Mesendoderm (in vitro differentiated cells): ENCODE data around the gene NT5E.

Experiments used
- DNase-seq: peaks from one replicate; pipeline ENCODE4 v3.0.0; 2013
- H2AK5ac ChIP-seq: 2 replicates; pipeline ENCODE4 v1.6.1; 2013; ENCODE audit warnings: low read length, inconsistent platforms
- H2BK120ac ChIP-seq: 2 replicates; pipeline ENCODE4 v1.6.1; 2013; ENCODE audit warnings: low read depth, mild to moderate bottlenecking, low read length, moderate library complexity, mixed read lengths
- H2BK15ac ChIP-seq: replicated peaks from 2 replicates; pipeline ENCODE4 v1.6.1; 2013; ENCODE audit warnings: low read depth, mild to moderate bottlenecking, moderate library complexity
- H2BK5ac ChIP-seq: 2 replicates; pipeline ENCODE4 v1.6.1; 2013; ENCODE audit warnings: low read length, inconsistent platforms
- H3K18ac ChIP-seq: 2 replicates; pipeline ENCODE4 v1.6.1; 2013; ENCODE audit warnings: mild to moderate bottlenecking, low read length, mixed read lengths
- H3K23ac ChIP-seq: one replicate; pipeline ENCODE4 v1.6.1; 2013; ENCODE audit warnings: low read length
- H3K27ac ChIP-seq: 2 replicates; pipeline ENCODE4 v1.5.1; 2013; ENCODE audit warnings: low read depth, mild to moderate bottlenecking, inconsistent platforms, low read length, moderate library complexity
- H3K27me3 ChIP-seq: 2 replicates; pipeline ENCODE4 v1.6.1; 2013; ENCODE audit warnings: low read length, control low read depth, mild to moderate bottlenecking, inconsistent platforms; ENCODE audit not compliant: insufficient read depth, poor library complexity
- H3K36me3 ChIP-seq: 2 replicates; pipeline ENCODE4 v1.6.1; 2013; ENCODE audit warnings: low read length, inconsistent platforms; ENCODE audit not compliant: control insufficient read depth, insufficient read depth
- H3K4ac ChIP-seq: one replicate; pipeline ENCODE4 v1.6.1; 2013; ENCODE audit warnings: low read depth, mild to moderate bottlenecking, low read length, moderate library complexity
- H3K4me1 ChIP-seq: 2 replicates; pipeline ENCODE4 v1.6.1; 2013; ENCODE audit warnings: low read depth, low read length, inconsistent platforms; ENCODE audit not compliant: control insufficient read depth
- H3K4me2 ChIP-seq: 2 replicates; pipeline ENCODE4 v1.6.1; 2013; ENCODE audit warnings: low read length
- H3K4me3 ChIP-seq: 2 replicates; pipeline ENCODE4 v1.5.1; 2013; ENCODE audit warnings: mild to moderate bottlenecking, low read length
- H3K56ac ChIP-seq: one replicate; pipeline ENCODE4 v1.6.1; 2013; ENCODE audit warnings: low read length
- H3K79me1 ChIP-seq: 2 replicates; pipeline ENCODE4 v1.6.1; 2013; ENCODE audit warnings: low read length, inconsistent platforms
- H3K79me2 ChIP-seq: 2 replicates; pipeline ENCODE4 v1.6.1; 2013; ENCODE audit warnings: mild to moderate bottlenecking, low read length; ENCODE audit not compliant: control insufficient read depth, insufficient read depth
- H3K9ac ChIP-seq: 2 replicates; pipeline ENCODE4 v1.6.1; 2013; ENCODE audit warnings: low read length, inconsistent platforms
- H4K5ac ChIP-seq: one replicate; pipeline ENCODE4 v1.6.1; 2013; ENCODE audit warnings: low read length
- H4K8ac ChIP-seq: one replicate; pipeline ENCODE4 v1.6.1; 2013; ENCODE audit warnings: low read depth, mild to moderate bottlenecking, control low read depth, low read length, moderate library complexity
- WGBS: extraction: QIAGEN DNeasy Blood & Tissue Kit; methylation state at CpG from one replicate; pipeline ENCODE4 v1.1.7; 2013; ENCODE audit warnings: low lambda C conversion rate, missing lambda C conversion rate; ENCODE audit not compliant: insufficient coverage; ENCODE audit errors: extremely low coverage; 5-methylcytosine and 5-hydroxymethylcytosine counted together

The NT5E gene

GRCh38 chr6:85464722-85465150, 14.9 kb downstream of the NT5E start:
- Histone ChIP-seq H3K36me3 (no peaks in the 10 kb centered on the region), H2AK5ac (no peak overlapping the region), H3K18ac (no peak overlapping the region), H3K9ac (no peak overlapping the region), H2BK15ac (no peak overlapping the region), H3K27ac (no peak overlapping the region), H3K4me3 (no peak overlapping the region), H3K79me1 (no peaks in the 10 kb centered on the region), H3K4ac (no peak overlapping the region), H4K8ac (no peak overlapping the region), H3K79me2 (no peaks in the 10 kb centered on the region), H3K56ac (no peak overlapping the region), H3K23ac (no peak overlapping the region), H3K27me3 (no peaks in the 10 kb centered on the region), H2BK5ac (no peak overlapping the region), H4K5ac (no peak overlapping the region), H3K4me1 (no peaks in the 10 kb centered on the region), H2BK120ac (no peak overlapping the region), H3K4me2 (no peak overlapping the region)
- no CpG with 5 or more reads among the region's 4 CpGs for WGBS
- DNase-seq = no peak

- Histone ChIP-seq H2BK5ac (no peak overlapping the region), H3K18ac (no peak overlapping the region), H3K4me1 (no peaks in the 10 kb centered on the region), H2BK15ac (no peak overlapping the region), H3K79me2 (no peaks in the 10 kb centered on the region), H4K5ac (no peak overlapping the region), H3K79me1 (no peaks in the 10 kb centered on the region), H3K4me3 (no peak overlapping the region), H3K36me3 (no peaks in the 10 kb centered on the region), H2BK120ac (no peak overlapping the region), H3K4me2 (no peak overlapping the region), H3K27me3 (no peaks in the 10 kb centered on the region), H2AK5ac (no peak overlapping the region), H3K27ac (no peak overlapping the region), H3K4ac (no peak overlapping the region), H3K23ac (no peak overlapping the region), H4K8ac (no peak overlapping the region), H3K56ac (no peak overlapping the region), H3K9ac (no peak overlapping the region)
- WGBS = no CpG with 5 or more reads among the region's 2 CpGs
- no peak for DNase-seq
These were observed 15.9 kb downstream of the NT5E start for GRCh38 chr6:85465762-85466161.

GRCh38 chr6:85468326-85468725, 18.4 kb downstream of the NT5E start:
- H3K27ac ChIP-seq = no peak overlapping the region
- no peak overlapping the region for H2BK120ac ChIP-seq
- H3K23ac ChIP-seq = no peak overlapping the region
- H2BK15ac ChIP-seq = no peak overlapping the region
- H3K4ac ChIP-seq = peak overlapping the region; percentile 8
- H3K79me1 ChIP-seq = no peaks in the 10 kb centered on the region
- peak; percentile 40 for DNase-seq
- H2BK5ac ChIP-seq = no peak overlapping the region
- H3K56ac ChIP-seq = no peak overlapping the region
- no peaks in the 10 kb centered on the region for H3K4me1 ChIP-seq
- no peak overlapping the region for H3K4me2 ChIP-seq
- H3K4me3 ChIP-seq = no peak overlapping the region
- H3K9ac ChIP-seq = no peak overlapping the region
- H3K27me3 ChIP-seq = no peaks in the 10 kb centered on the region
- H3K36me3 ChIP-seq = no peaks in the 10 kb centered on the region
- H3K18ac ChIP-seq = no peak overlapping the region
- no peaks in the 10 kb centered on the region for H3K79me2 ChIP-seq
- H4K5ac ChIP-seq = no peak overlapping the region
- no peak overlapping the region for H4K8ac ChIP-seq
- H2AK5ac ChIP-seq = no peak overlapping the region

- Histone ChIP-seq H3K23ac (no peak overlapping the region), H3K79me1 (no peaks in the 10 kb centered on the region), H3K4ac (no peak overlapping the region), H3K9ac (no peak overlapping the region), H3K4me1 (no peaks in the 10 kb centered on the region), H3K36me3 (no peaks in the 10 kb centered on the region), H3K4me3 (no peak overlapping the region), H2BK120ac (no peak overlapping the region), H2BK15ac (no peak overlapping the region), H3K27ac (no peak overlapping the region), H2BK5ac (no peak overlapping the region), H3K56ac (no peak overlapping the region), H2AK5ac (no peak overlapping the region), H3K27me3 (no peaks in the 10 kb centered on the region), H3K18ac (no peak overlapping the region), H3K4me2 (no peak overlapping the region), H4K5ac (no peak overlapping the region), H3K79me2 (no peaks in the 10 kb centered on the region), H4K8ac (no peak overlapping the region)
- peak; percentile 32 for DNase-seq
- WGBS = no CpG with 5 or more reads among the region's 2 CpGs
These were observed 19.6 kb downstream of the NT5E start for GRCh38 chr6:85469276-85470022.

GRCh38 chr6:85470023-85470410, 20.1 kb downstream of the NT5E start:
- no peak overlapping the region for H3K18ac ChIP-seq
- H3K79me2 ChIP-seq = no peaks in the 10 kb centered on the region
- no peak for DNase-seq
- no peak overlapping the region for H3K4ac ChIP-seq
- H3K27ac ChIP-seq = no peak overlapping the region
- H3K4me3 ChIP-seq = no peak overlapping the region
- WGBS = no CpG with 5 or more reads among the region's 2 CpGs
- no peaks in the 10 kb centered on the region for H3K4me1 ChIP-seq
- H2BK120ac ChIP-seq = no peak overlapping the region
- no peak overlapping the region for H3K23ac ChIP-seq
- H3K4me2 ChIP-seq = no peak overlapping the region
- H2AK5ac ChIP-seq = no peak overlapping the region
- H4K8ac ChIP-seq = no peak overlapping the region
- H4K5ac ChIP-seq = no peak overlapping the region
- H3K36me3 ChIP-seq = no peaks in the 10 kb centered on the region
- no peak overlapping the region for H2BK5ac ChIP-seq
- no peaks in the 10 kb centered on the region for H3K27me3 ChIP-seq
- no peak overlapping the region for H3K9ac ChIP-seq
- no peak overlapping the region for H3K56ac ChIP-seq
- no peaks in the 10 kb centered on the region for H3K79me1 ChIP-seq
- H2BK15ac ChIP-seq = no peak overlapping the region

- Histone ChIP-seq H3K23ac (no peak overlapping the region), H2BK15ac (no peak overlapping the region), H2BK5ac (no peak overlapping the region), H3K4me2 (no peak overlapping the region), H3K4me3 (no peak overlapping the region), H3K4ac (no peak overlapping the region), H3K79me1 (no peaks in the 10 kb centered on the region), H3K27me3 (no peaks in the 10 kb centered on the region), H4K5ac (no peak overlapping the region), H3K79me2 (no peaks in the 10 kb centered on the region), H3K4me1 (no peaks in the 10 kb centered on the region), H3K9ac (no peak overlapping the region), H4K8ac (no peak overlapping the region), H3K36me3 (no peaks in the 10 kb centered on the region), H3K27ac (no peak overlapping the region), H3K56ac (no peak overlapping the region), H3K18ac (no peak overlapping the region), H2BK120ac (no peak overlapping the region), H2AK5ac (no peak overlapping the region)
- no CpG with 5 or more reads among the region's 1 CpG for whole genome bisulfite sequencing
- no peak for DNase-seq
These were observed 22.9 kb downstream of the NT5E start for GRCh38 chr6:85472744-85473143.
